AG09319 (cell line): ENCODE data around the gene TFAM.
"Not testable (repeated sequence)": the region's sequence is repeated elsewhere in the genome, so short reads cannot be mapped to it uniquely, and the experiment has no call there.

ENCODE experiments used
- DNase-seq: peaks from one replicate; pipeline ENCODE4 v3.0.0-alpha.2; 2010; ENCODE audit warnings: low read depth; ENCODE audit errors: extremely low read depth
- TF ChIP-seq, protein P1 (sequence below): IDR thresholded peaks from 2 replicates; pipeline ENCODE4 v1.5.1; 2011; ENCODE audit warnings: low read depth, mild to moderate bottlenecking, inconsistent platforms, low read length, moderate library complexity

The TFAM gene

GRCh38 chr10:58409956-58410610 is 24.9 kb downstream of the TFAM start:
- no peak for DNase-seq
- TF ChIP-seq, protein P1, sequence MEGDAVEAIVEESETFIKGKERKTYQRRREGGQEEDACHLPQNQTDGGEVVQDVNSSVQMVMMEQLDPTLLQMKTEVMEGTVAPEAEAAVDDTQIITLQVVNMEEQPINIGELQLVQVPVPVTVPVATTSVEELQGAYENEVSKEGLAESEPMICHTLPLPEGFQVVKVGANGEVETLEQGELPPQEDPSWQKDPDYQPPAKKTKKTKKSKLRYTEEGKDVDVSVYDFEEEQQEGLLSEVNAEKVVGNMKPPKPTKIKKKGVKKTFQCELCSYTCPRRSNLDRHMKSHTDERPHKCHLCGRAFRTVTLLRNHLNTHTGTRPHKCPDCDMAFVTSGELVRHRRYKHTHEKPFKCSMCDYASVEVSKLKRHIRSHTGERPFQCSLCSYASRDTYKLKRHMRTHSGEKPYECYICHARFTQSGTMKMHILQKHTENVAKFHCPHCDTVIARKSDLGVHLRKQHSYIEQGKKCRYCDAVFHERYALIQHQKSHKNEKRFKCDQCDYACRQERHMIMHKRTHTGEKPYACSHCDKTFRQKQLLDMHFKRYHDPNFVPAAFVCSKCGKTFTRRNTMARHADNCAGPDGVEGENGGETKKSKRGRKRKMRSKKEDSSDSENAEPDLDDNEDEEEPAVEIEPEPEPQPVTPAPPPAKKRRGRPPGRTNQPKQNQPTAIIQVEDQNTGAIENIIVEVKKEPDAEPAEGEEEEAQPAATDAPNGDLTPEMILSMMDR = no peak

DNA sequence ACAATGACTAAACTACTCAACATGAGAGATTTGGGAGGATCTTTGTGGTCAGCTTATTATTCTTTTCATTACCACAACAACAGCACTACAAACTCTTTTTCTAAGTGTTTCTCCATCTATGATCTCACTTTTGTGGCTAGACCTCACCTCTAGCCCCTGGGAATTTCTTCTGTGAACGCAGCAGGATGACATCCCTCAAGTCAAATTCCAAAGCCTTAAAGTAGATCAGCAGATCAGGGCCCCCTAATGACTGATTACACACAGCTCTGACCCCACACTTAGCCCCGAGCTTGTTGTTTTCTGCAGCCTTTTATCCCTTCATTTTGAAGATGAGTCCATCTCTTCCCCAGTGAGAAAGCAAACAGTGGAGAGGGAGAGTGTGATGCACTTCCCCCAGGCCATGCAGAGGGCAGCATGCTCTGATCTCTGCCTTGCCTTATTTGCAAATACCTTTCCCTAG is 27.3 kb downstream of the TFAM start:
- TF ChIP-seq, protein P1 = peak; percentile 12
- DNase-seq = no peak

GRCh38 chr10:58414270-58415041 is 29.2 kb downstream of the TFAM start:
- TF ChIP-seq, protein P1 = peak; percentile 53
- DNase-seq = peak; percentile 51

DNA sequence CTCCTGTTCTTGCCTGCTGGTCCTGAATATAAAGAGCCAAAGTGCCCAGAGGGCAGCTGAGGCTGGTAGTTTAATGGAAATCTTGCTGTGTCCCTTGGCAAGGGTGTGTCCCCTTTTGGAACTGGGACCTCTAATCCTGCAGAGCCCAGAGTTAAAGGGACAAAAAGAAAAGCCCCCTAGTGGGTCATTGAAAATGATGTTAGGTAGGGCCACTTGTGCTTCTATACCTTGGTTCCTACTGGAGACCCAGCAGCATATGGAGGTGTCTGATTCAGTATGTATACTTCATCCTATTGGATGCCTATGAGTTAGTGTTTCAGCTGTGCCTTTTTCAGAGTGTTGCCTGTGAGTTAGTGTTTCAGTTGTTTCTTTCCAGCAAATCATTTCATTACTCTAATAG is 30.5 kb downstream of the TFAM start:
- TF ChIP-seq, protein P1 = no peak
- no peak for DNase-seq

DNA sequence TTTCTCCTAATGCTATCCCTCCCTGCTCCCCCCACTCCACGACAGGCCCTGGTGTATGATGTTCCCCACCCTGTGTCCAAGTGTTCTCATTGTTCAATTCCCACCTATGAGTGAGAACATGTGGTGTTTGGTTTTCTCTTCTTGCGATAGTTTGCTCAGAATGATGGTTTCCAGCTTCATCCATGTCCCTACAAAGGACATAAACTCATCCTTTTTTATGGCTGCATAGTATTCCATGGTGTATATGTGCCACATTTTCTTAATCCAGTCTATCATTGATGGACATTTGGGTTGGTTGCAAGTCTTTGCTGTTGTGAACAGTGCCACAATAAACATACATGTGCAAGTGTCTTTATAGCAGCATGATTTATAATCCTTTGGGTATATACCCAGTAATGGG is 32.7 kb downstream of the TFAM start:
- not testable (repeated sequence) for DNase-seq

DNA sequence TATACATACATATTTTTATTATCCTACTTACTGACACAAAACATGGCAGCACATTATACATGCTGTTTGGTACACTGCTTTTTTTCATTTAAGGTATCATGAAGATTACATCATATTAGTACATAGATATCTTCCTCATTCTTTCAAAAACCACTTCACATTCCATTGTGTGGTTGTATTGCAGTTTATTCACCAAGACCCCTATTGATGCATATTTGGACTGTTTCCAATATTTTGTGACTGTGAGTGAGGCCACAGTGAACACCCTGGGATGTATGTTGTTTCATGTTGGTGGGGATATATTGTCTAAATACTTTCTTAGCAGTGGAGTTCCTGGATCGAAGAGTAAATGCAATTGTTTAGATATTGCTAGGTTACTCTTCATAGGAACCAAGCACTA is 39.0 kb downstream of the TFAM start:
- no peak for DNase-seq
- TF ChIP-seq, protein P1 = no peak

DNA sequence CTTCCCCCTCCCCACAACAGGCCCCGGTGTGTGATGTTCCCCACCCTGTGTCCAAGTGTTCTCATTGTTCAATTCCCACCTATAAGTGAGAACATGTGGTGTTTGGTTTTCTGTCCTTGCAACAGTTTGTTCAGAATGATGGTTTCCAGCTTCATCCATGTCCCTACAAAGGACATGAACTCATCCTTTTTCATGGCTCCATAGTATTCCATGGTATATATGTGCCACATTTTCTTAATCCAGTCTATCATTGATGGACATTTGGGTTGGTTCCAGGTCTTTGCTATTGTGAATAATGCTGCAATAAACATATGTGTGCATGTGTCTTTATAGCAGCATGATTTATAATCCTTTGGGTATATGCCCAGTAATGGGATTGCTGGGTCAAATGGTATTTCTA is 43.2 kb downstream of the TFAM start:
- DNase-seq = not testable (repeated sequence)

GRCh38 chr10:58431903-58432302 is 46.7 kb downstream of the TFAM start:
- DNase-seq = no peak
- TF ChIP-seq, protein P1 = no peak
